ENCODE measurements around the gene POLE3. TPM values are rescaled to one million over a fixed set of nuclear protein-coding genes. Genes with fewer than 3 reads are reported as not detected.
"Not testable (repeated sequence)": the region's sequence is repeated elsewhere in the genome, so short reads cannot be mapped to it uniquely, and the experiment has no call there.

POLE3 gene
- total RNA-seq, 2 experiments from 2014 or later = 51.7 to 52.2 TPM

DNA sequence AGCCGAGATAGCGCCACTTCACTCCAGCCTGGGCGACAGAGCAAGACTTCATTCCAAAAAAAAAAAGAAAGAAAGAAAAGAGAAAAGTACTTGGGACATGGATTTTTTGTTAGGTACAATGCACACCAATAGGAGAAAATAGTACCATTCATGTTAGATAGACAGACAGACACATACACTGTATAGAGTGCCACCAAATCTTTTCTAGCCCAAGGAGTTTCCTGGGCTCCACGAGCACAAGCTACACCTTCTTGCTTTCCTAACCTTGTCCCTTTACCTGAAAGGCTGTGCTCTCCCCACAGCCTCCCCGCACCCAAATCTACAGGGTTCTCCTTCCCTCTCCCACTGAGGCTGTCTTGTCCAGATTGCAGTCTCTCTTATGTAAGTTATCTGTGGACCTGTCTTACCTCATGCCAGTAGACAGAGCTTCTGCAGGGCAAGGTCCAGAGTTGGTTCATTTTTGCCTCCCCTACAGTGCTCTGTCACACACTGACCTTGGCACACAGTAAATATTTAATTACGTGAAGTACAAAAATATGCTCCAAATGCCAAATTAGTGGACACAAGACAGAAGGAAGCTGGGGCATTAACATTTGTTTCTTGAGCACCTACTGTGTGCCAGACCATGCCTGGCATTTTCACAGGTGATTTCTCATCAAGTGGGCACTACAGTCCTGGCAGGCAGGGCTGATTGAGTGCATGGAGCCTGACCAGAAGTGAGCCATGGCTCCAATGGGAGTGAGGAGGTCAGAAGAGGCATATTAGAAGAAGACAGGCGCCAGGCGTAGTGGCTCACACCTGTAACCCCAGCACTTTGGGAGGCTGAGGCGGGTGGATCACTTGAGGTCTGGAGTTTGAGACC lies 15.2 kb downstream of the POLE3 start:
- no peak for ATAC-seq (ENCODE audit: low read depth)
- H3K27me3 Mint-ChIP-seq = no peaks in the 10 kb centered on the region
- no peak overlapping the region for H3K4me3 Mint-ChIP-seq
- H3K4me1 Mint-ChIP-seq = peaks cover 10% of the 10 kb centered on the region
- H3K36me3 Mint-ChIP-seq = peaks cover 3% of the 10 kb centered on the region
- H3K9me3 Mint-ChIP-seq = no peaks in the 10 kb centered on the region
- POLR2A ChIA-PET = interaction anchor here (0.6 kb wide), 2 partner anchors 69 to 105 kb away, joined by 3 to 4 read pairs; no protein-coding TSS in a partner anchor
- no peak for DNase-seq
- H3K27ac Mint-ChIP-seq = no peak overlapping the region

DNA sequence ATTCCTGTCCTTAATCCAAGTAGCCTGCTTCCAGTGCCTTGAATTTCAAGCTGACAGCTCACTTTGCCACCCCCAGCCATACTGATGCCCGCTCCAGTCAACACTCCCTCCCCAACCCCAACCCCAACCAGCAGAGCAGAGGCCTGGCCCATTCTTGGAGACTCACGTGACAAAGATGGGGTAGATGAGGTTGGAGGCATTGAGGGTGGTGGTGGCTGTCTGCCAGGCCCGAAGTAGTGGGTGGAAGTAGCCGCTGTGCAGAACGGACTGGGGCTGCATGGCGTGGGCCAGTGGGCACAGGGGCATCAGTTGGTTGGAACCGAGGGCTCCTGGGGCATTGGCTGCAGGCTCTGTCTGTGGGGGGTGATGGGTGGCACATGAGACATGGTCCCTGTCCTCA lies 17.2 kb downstream of the POLE3 start:
- DNase-seq (no peak), ATAC-seq (ENCODE audit: low read depth) (no peak)
- H3K9me3 Mint-ChIP-seq = no peaks in the 10 kb centered on the region
- POLR2A ChIA-PET = no interaction called here
- no peak overlapping the region for H3K27ac Mint-ChIP-seq
- peaks cover 1% of the 10 kb centered on the region for H3K4me1 Mint-ChIP-seq
- peaks cover 3% of the 10 kb centered on the region for H3K36me3 Mint-ChIP-seq
- no peaks in the 10 kb centered on the region for H3K27me3 Mint-ChIP-seq
- no peak overlapping the region for H3K4me3 Mint-ChIP-seq

DNA sequence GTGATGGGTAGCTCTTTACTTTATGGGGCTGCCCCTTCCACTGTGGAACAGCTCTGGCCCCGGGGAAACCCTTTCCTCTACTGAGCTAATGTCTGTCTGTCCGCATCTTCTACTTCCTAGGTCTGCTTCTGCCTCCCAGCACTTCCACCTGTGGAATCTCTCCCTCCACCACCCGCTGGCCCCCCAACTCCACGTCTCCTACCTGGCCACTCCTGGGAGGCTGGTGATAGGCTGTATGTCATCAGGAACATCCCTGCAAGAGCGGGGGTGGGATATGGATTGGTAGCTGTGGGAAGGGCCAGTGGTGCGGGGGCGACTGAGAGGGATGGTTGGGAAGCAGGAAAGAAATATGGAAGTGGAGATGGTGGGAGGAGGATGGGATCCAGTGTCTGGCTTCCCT lies 18.6 kb downstream of the POLE3 start:
- DNase-seq (no peak), ATAC-seq (ENCODE audit: low read depth) (no peak)
- Mint-ChIP-seq H3K9me3 (no peaks in the 10 kb centered on the region), H3K36me3 (peaks cover 8% of the 10 kb centered on the region), H3K27me3 (no peaks in the 10 kb centered on the region), H3K4me3 (no peak overlapping the region), H3K27ac (no peak overlapping the region), H3K4me1 (no peaks in the 10 kb centered on the region)
- POLR2A ChIA-PET = no interaction called here

DNA sequence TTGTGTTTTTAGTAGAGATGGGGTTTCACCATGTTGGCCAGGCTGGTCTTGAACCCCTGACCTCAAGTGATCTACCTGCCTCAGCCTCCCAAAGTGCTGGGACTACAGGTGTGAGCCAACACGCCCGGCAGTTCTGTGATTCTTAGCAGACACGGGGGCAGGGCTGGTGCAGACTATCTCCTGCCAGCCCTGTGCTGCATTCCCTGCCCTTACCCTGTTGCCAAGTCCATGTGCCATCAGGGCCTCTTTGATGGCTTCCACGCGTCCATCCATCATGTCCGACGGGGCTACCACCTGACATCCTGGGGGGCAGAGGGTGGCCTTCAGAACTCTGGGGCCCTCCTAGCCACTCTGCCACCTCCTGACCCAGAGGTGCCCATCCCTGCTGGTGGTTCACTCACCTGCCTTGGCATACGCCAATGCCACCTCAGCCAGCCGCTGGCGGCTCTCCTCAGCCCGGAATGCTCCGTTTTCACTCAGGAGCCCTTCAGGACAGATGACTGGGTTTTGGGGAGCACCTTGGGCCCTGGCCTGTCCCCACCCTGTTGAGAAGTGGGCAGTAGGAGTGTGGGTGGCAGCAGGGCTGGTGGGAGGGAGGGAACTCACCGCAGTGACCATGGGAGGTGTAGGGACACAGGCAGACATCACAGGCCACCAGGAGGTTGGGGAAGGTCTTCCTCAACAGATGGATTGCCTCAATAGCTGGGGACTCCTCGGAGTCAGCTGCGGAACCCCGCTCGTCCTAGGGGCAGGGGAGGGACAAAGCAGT lies 20.1 kb downstream of the POLE3 start:
- POLR2A ChIA-PET = no interaction called here
- no peak overlapping the region for H3K4me3 Mint-ChIP-seq
- DNase-seq (no peak), ATAC-seq (ENCODE audit: low read depth) (no peak)
- H3K27ac Mint-ChIP-seq = no peak overlapping the region
- H3K36me3 Mint-ChIP-seq = peaks cover 8% of the 10 kb centered on the region
- H3K27me3 Mint-ChIP-seq = no peaks in the 10 kb centered on the region
- no peaks in the 10 kb centered on the region for H3K9me3 Mint-ChIP-seq
- no peaks in the 10 kb centered on the region for H3K4me1 Mint-ChIP-seq

DNA sequence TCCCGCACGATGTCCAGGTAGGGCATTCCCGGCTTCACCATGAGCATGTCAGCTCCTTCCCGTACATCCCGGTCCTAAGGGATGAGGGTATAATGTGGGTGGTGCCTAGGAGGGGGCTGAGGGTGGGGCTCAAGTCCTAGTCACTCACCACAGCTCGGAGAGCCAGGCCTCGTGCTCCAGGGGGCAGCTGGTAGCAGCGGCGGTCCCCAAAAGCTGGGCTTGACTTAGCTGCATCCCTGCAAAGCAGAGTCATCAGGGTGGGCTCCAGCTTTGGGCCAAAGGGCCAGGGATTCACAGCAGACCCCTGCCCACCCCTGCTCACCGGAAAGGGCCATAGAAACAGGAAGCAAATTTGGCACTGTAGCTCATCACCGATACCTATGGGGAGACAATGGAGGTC lies 21.0 kb downstream of the POLE3 start:
- POLR2A ChIA-PET = no interaction called here
- DNase-seq = no peak
- Mint-ChIP-seq H3K4me1 (no peaks in the 10 kb centered on the region), H3K36me3 (peaks cover 8% of the 10 kb centered on the region), H3K9me3 (no peaks in the 10 kb centered on the region), H3K27ac (no peak overlapping the region), H3K27me3 (no peaks in the 10 kb centered on the region), H3K4me3 (no peak overlapping the region)
- ATAC-seq (ENCODE audit: low read depth) = no peak

DNA sequence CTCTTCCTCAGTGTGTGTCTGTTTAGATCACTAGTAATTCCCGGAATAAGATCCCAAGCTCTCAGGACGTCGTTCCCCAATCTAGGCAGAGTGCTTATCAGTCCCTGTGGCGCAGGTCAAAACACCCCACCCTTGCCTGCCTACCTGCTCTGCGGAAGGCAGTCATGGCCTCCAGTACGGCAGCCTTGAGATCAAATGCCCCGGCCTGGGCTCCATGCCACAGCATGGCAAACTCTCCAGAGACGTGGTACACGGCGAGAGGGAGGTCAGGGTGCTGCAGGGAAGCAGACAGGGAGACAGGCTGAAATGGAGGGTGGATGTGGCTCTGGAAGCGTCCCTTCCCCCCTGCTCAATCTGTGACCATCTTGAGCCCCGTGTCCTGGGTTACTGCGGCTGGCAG lies 21.6 kb downstream of the POLE3 start:
- POLR2A ChIA-PET = no interaction called here
- Mint-ChIP-seq H3K9me3 (no peaks in the 10 kb centered on the region), H3K4me1 (no peaks in the 10 kb centered on the region), H3K27me3 (no peaks in the 10 kb centered on the region), H3K27ac (no peak overlapping the region), H3K4me3 (no peak overlapping the region), H3K36me3 (peaks cover 8% of the 10 kb centered on the region)
- DNase-seq (no peak), ATAC-seq (ENCODE audit: low read depth) (no peak)

DNA sequence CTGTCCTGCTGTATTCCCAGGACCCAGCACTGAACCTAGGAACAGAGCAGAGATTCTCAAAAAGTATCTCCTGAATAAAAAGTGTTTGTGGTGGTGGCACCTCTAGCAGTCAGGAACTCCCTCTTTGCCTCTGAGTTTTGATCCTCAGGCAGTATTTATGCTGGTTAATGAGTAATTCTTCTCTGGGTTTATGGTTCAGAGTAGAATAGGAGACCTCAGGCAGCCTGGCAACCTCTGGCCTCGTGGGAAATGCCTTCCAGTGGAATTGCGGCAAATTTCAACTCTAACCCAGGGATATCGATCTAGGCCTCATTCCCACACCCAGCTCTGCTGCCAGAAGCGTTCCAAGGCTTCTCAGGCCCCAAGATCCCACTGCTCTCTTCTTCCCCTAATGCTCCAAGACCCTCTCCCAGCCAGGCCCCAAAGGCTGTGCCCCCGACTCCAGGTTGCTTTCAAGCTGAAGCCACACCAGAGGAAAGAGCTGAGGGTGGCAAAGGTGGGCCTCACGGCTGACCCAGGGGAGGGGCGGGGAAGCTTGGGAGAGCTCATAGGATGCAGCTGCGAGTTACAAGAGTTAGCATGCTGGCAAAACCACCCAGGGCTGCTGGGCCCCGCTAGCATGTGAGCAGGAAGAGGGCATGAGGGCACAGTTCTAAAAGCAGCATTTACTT lies 22.8 kb downstream of the POLE3 start:
- POLR2A ChIA-PET = no interaction called here

DNA sequence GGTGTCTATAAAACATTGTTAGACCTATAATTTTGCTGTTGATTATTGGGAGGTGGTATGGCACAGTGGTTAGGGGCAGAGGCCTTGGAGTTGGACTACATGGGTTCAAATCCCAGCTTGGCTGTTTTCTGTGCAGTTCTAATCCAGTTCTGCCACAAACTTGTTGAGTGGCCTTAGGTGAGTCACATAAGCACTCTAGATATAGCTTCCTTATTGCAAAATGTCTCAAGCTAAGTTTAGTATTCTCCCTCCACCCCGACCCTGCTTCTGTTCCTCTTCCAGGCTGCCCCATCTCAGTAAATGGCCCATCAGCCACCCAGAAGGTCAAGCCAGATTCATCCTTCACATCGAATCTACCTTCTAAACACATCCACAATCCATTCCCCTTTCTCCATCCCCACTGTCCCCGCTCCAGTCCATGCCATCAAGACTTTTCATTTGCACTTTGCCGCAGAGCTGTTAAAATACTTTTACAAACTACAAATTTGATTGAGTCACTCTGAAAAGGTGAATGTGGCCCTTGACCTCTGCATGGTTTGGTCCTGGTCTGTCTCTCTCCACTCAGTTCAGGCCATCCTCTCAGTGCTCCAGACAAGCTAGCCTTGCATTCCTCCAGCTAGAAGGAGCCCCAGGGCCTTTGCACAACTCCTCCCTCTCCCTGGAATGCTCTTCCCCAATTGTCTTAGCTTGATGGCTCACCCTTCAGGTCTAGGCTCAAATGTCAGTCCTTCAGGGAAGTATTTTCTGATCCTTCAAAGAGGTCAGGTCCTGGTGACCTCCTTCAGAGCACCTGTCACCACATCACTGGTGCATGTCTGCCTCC lies 23.7 kb downstream of the POLE3 start:
- H3K36me3 Mint-ChIP-seq = peaks cover 5% of the 10 kb centered on the region
- no peaks in the 10 kb centered on the region for H3K9me3 Mint-ChIP-seq
- no peaks in the 10 kb centered on the region for H3K4me1 Mint-ChIP-seq
- H3K27me3 Mint-ChIP-seq = peaks cover 2% of the 10 kb centered on the region
- DNase-seq (no peak), ATAC-seq (ENCODE audit: low read depth) (no peak)
- no peak overlapping the region for H3K4me3 Mint-ChIP-seq
- no peak overlapping the region for H3K27ac Mint-ChIP-seq
- POLR2A ChIA-PET = no interaction called here

More for the DNA sequence above, 22.8 kb downstream of the POLE3 start:
- ATAC-seq (ENCODE audit: low read depth) (no peak), DNase-seq (no peak)
- Mint-ChIP-seq H3K4me3 (no peak overlapping the region), H3K36me3 (peaks cover 7% of the 10 kb centered on the region), H3K27ac (no peak overlapping the region), H3K9me3 (no peaks in the 10 kb centered on the region), H3K4me1 (no peaks in the 10 kb centered on the region), H3K27me3 (no peaks in the 10 kb centered on the region)

DNA sequence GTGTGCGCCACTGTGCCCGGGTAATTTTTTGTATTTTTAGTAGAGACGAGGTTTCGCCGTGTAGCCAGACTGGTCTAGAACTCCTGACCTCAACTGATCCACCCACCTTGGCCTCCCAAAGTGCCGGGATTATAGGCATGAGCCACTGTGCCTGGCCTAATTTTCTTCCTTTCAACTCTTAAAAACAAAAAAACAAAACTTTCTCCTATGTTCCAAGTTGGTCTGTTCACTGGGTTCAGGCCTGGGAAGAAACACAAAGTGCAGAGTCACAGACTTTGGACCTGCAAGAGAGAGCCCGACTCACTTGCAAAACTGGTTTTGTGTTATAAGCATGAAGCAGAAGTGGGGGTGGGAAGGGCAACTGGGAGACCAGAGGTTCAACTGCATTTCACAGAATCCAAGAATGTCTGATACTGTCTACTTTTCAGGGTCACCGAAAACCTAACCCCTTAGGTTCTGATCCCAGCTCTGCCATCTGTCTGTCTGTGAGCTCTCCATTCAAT lies 28.5 kb downstream of the POLE3 start:
- no peaks in the 10 kb centered on the region for H3K9me3 Mint-ChIP-seq

DNA sequence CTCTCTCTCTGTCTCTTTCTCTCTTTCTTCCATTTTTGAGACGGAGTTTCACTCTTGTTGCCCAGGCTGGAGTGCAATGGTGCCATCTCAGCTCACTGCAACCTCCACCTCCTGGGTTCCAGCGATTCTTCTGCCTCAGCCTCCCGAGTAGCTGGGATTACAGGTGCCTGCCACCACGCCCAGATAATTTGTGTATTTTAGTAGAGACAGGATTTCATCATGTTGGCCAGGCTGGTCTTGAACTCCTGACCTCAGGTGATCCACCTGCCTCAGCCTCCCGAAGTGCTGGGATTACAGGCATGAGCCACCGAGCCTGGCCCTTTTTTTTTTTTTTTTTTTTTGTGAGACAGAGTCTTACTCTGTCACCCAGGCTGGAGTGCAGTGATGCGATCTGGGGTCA lies 29.0 kb downstream of the POLE3 start:
- H3K27me3 Mint-ChIP-seq; H3K4me1 Mint-ChIP-seq; ATAC-seq (ENCODE audit: low read depth); H3K36me3 Mint-ChIP-seq; DNase-seq; POLR2A ChIA-PET; H3K9me3 Mint-ChIP-seq; H3K4me3 Mint-ChIP-seq; H3K27ac Mint-ChIP-seq: not testable (repeated sequence)

More for the DNA sequence above, 28.5 kb downstream of the POLE3 start:
- POLR2A ChIA-PET = no interaction called here
- H3K36me3 Mint-ChIP-seq = no peaks in the 10 kb centered on the region
- no peaks in the 10 kb centered on the region for H3K4me1 Mint-ChIP-seq
- H3K27ac Mint-ChIP-seq = no peak overlapping the region
- peaks cover 5% of the 10 kb centered on the region for H3K27me3 Mint-ChIP-seq
- ATAC-seq (ENCODE audit: low read depth) = no peak
- DNase-seq = no peak
- H3K4me3 Mint-ChIP-seq = no peak overlapping the region

DNA sequence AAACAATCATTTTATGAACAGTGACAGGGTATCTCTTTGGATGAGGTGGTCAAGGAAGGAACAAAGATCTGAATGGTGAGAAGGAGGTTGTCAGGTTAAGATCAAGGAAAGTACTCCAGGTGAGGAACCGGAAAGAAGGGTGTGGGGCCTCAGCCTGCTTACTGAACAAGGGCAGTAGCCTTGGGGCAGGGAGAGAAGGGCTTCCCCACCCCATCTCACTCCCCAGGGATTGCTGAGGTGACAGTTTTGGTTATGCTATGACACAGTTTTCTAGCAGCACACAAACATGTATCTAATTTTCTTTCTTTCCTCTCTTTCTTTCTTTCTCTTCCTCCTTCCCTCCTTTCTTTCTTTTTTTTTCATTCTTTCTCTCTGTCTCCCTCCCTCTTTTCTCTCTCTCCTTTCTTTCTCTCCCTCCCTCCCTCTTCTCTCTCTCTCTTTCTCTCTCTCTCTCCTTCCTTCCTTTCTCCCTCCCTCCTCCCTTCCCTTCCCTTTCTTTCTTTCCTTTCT lies 29.6 kb downstream of the POLE3 start:
- no peaks in the 10 kb centered on the region for H3K9me3 Mint-ChIP-seq
- DNase-seq = no peak
- POLR2A ChIA-PET = no interaction called here
- H3K36me3 Mint-ChIP-seq = no peaks in the 10 kb centered on the region
- ATAC-seq (ENCODE audit: low read depth) = no peak
- no peaks in the 10 kb centered on the region for H3K4me1 Mint-ChIP-seq
- no peak overlapping the region for H3K27ac Mint-ChIP-seq
- H3K4me3 Mint-ChIP-seq = no peak overlapping the region
- H3K27me3 Mint-ChIP-seq = peaks cover 5% of the 10 kb centered on the region

DNA sequence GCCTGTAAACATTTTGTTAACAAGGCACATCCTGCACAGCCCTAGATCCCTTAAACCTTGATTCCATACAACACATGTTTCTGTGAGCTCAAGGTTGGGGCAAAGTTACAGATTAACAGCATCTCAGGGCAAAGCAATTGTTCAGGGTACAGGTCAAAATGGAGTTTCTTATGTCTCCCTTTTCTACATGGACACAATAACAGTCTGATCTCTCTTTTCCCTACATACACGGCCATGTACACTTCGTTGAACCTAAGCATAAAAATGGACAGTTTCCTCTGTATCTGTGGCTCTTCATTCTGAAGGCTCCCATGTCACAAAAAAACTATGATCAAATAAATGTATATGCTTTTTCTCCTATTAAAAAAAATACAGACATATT lies 30.7 kb downstream of the POLE3 start:
- H3K27ac Mint-ChIP-seq, POLR2A ChIA-PET: not testable (repeated sequence)

More for the DNA sequence above, 30.7 kb downstream of the POLE3 start:
- not testable (repeated sequence) for H3K27me3 Mint-ChIP-seq; H3K4me3 Mint-ChIP-seq; DNase-seq; H3K4me1 Mint-ChIP-seq; ATAC-seq (ENCODE audit: low read depth); H3K36me3 Mint-ChIP-seq; H3K9me3 Mint-ChIP-seq
